ENCODE measurements around the gene GALR2.

GALR2 gene

DNA sequence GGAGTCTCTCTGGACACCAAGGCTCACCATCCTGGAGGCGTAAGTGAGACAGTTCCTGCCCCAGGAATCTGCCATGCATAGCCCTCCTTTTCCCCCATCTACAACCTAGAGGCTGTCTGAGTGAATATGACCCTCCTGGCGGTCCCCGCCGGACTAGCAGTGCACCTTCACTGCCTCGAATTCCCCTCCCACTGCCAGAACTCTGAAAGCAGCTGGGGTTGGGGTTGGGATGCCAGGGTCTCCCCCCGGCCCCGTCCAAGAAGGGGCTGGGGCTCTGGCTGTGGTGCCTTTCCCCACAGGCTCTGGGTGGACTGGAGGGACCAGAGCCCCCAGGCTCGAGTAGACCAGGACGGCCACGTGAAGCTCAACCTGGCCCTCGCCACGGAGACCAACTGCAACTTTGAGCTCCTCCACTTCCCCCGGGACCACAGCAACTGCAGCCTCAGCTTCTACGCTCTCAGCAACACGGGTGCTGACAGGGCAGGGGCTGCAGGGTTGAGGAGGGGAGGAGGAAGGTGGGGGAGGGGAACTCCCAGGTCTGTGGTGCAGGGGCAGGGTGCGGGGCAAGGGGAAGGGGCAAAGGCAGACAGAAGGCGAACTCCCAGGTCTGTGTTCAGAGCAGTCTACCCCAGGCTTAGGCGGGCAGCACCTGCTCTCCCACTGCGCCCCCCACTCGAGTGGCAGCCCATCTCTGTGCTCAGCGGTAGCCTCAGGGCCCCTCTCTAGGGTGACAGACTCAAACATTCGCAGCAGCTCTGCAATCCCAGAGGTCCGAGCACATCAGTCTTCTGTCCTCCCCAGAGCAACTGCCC lies 5.6 kb downstream of the GALR2 start:
- no peak for DNase-seq (ENCODE audit: low read depth)

DNA sequence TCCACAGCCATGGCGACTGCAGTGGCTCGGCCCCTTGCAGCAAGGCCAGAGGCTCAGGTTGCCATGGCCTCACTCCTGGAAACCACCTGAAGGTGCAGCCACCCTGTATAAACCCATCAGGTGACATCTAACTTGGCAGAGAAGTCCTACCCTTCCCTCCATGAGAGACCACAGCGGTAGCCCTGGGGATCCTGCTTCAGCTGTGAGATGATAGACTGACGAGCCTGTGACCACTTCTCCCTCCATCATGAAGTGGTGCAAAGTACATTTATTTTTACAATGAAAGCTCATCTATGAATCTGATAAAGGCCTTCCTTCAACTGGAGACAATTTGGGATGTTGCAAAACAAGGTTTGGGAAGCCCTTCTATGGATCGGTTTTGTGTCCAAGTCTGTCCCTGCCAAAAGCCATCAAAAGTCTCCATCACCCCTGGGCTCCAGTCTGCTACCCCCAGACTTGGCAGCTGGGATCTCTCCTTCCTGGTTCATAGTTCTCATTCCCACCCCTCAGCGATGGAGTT lies 6.2 kb downstream of the GALR2 start:
- DNase-seq (ENCODE audit: low read depth), result no peak

DNA sequence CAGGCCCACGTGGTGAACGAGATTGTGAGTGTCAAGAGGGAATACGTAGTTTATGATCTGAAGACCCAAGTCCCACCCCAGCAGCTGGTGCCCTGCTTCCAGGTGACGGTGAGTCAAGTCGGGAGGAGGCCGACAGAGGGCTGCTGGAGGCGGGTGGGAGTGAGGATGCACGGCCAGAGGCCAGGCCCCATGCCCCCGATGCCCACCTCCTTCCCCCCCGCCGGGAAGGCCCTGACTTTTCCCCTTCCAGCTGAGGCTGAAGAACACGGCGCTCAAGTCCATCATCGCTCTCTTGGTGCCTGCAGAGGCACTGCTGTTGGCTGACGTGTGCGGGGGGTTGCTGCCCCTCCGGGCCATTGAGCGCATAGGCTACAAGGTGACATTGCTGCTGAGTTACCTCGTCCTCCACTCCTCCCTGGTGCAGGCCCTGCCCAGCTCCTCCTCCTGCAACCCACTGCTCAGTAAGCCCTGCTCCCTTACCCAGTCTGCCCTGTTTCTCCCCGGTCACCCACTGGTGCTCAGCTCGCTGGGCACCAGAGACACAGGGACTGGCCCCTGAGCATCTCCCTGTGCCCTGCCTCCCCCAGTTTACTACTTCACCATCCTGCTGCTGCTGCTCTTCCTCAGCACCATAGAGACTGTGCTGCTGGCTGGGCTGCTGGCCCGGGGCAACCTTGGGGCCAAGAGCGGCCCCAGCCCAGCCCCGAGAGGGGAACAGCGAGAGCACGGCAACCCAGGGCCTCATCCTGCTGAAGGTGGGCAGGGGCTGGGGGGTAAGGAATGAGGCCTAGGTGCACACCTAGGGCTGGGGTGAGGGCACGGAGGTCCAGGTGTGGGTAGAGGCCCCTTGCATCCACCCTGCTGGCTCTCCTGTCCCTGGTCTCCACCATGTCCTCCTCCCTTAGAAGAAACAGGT lies 7.0 kb downstream of the GALR2 start:
- DNase-seq (ENCODE audit: low read depth), result no peak

DNA sequence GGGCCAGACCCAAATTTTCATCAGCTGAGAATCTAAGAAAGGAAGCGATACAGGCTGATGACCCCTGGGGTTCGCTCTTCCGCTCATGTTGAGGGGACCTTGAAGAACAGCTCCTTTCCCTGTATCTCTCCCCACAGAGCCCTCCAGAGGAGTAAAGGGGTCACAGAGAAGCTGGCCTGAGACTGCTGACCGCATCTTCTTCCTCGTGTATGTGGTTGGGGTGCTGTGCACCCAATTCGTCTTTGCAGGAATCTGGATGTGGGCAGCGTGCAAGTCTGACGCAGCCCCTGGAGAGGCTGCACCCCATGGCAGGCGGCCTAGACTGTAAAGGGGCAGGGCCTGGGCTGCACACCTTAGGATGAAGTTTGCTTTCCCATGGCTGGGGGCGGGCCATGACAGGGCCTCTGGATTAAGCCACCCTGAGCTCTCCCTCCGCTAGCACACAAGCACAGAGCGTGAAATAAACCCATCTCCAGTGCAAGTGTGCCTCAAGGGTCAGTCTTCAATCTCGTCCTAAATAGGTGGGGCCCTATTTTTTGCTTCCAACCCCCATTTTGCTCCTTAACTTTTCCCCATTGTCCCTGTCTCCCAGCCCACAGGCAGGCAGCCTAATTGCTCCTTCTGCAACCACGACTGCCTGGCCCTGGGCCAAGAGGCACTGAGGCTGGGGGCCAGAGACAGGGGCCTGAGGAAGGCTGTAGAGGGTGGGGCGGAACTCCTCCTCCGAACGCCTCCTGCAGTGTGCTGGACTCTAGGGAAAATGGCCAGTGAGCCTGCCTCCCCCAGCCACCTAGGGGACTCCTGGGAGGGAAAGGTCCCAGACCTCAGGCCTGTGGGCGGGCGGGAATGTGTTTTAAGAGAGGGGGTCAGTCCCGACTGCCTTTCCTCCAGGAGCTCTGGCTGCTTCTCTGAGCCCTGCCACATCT lies 8.0 kb downstream of the GALR2 start:
- no peak for DNase-seq (ENCODE audit: low read depth)

DNA sequence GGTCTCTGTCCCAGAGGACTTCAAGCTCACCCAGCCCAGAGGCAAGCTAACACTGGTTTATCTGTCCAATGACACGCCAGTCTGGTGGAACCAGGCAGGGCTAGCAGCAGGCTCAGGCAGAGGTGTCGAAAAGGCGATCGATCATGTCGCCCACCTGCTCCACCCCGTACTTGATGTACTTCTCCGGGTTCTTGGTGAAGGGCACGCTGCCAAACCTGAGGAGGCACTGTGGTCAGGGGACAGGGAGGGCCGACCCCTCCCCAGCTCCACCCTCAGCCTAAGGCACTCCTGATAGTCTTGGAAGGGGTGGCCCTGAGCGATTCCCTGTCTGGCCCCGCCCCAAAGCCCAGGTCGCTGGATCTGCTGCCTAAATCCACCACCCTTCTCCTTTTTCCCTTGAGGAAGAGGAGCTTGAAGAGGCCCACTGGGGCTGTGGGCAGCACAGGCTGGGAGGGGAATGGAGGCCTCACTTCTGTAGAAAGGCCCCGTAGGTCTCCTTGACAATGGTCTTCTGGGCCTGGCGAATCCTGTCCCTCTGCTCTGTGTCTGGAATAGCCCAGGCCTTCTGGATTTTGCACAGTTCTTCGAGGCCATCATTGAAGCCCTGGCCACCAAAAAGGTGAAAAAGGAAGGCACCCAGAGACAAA lies 9.1 kb downstream of the GALR2 start:
- no peak for DNase-seq (ENCODE audit: low read depth)

DNA sequence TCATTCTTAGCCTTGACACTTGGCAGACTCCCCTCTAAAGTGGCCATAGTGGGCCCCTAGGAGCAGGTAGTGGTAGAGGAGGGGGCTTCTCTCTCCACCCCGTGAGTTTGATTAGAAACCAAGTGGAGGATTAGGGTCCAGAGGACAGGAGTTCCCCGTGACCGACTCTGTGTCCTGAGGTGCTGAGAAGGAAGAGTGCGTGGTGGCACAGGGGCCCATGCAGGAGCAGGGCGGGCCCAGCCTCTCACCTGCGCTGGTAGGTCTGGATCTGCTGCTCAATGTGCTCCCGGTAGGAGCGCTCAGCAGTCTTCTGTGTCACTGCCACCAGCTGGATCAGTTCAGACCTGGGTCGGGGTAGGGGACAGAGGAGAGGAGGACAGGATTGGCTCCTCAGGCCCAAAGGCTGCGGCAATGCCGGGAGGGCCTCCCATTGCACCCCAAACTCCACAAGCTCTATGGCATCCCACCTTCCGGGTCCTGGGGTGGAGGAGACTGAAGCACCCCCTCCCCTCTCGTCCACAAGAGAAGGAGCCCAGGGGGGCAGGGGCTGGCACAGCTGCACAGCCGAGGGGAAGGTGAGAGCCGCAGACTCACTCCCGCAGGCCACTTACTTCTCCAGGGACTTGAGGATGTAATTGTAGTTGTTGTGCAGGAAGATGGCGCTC lies 10.6 kb downstream of the GALR2 start:
- no peak for DNase-seq (ENCODE audit: low read depth)

DNA sequence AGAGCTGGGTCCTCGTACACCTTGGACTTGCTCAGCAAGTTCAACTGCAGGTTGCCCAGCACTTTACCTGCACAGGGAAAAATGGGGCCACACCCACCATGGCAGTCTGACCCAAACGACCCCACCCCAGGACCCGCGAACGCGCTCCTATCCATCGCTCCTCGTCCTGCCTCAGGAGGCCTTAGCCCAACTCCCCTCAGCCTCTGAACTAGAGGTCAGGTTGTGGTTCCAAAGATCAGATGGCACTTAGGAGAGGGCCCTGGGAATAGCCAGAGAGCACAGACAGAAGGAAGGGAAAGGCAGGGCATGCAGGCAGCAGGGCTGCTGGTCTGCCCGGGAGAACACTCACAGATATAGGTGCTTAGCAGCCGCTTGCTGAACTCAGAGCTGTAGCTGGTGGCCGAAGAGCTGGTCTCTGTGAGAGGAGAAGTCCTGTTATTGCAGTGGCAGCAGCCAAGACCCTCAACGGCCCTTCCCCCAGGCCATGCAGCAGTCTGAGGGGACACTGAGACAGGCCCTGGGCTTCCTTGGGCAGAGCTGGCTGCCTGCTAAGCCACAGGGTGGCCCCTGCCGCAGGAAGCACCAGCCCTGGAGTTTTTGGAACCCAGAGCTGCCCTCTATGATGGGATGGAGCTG lies 11.3 kb downstream of the GALR2 start:
- no peak for DNase-seq (ENCODE audit: low read depth)

DNA sequence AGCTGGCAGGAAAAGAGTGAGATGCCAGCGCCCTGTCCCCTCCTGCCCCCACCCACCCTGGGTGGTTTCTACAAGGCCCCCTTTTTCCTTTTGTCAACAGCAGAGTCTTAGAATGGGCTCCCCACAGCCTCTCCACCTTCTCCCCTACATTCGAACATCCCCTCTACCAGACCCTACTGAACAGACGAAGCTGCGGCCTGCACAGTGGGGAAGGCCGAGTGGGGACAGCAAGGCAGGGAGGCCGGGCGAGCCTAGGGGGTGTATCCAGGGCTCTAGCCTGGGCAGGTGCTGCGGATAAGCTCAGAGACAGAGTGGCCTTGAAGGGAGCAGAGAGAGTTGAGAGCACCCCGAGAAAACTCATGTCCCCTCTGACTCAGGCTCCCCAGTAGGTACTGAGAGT lies 11.8 kb downstream of the GALR2 start:
- DNase-seq (ENCODE audit: low read depth), result no peak

DNA sequence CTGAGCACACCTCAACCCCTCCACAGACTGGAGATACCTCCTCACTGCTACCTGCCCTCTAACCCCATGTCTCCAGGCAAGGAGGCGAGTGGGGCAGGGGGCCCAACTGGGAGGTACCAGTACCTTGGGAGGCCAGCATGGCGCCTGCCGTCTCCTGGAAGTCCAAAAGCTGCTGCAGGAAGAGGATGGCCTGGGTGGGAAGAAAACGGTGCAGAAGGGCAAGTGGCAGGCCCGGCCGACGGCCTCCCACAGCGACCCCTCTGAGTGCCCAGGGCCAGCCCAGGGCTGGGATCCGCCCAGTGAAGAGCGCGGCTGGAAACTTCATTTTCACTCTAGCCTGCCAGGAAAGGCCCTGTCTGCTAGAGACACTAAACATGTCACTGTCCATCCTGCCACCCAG lies 12.9 kb downstream of the GALR2 start:
- DNase-seq (ENCODE audit: low read depth), result no peak

DNA sequence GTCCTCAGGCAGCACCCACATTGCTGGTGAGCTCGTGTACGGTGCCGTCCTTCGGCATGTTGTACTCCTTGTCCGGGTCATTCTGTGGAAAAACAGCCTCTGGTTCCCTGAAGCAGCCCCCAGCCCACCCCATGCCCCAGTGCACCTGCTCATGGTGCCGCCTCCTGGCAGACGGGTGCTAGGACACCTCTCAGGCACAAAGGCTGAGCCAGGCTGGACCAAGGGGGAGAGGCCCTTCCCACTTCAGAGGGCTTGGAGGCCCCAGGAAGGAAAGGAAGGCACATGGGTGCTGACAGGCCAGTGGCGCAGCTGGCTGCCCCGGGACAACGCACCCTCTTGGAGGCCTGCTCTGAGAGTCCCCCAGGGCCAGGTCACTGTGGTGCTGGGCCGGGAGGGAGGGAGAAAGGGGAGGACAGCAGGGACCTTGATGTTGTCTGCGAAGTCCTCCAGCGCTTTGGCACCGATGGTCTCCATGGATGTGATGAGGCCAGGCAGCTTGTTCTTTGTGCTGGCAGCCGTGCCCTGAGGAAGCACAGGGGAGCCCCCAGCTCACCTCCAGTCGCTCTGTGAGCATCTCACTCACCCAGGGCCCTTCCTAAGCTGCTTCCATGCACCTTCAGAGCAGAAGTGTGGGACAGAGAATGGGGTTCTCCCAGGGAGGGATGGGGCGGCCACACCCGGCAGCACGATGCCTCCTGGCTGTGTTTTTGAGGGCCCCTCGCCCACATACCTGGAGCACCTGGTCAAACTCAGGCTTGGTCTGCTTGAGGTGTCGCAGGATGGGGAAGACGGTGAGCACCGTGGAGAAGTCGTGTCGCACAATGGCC lies 13.7 kb downstream of the GALR2 start:
- no peak for DNase-seq (ENCODE audit: low read depth)

DNA sequence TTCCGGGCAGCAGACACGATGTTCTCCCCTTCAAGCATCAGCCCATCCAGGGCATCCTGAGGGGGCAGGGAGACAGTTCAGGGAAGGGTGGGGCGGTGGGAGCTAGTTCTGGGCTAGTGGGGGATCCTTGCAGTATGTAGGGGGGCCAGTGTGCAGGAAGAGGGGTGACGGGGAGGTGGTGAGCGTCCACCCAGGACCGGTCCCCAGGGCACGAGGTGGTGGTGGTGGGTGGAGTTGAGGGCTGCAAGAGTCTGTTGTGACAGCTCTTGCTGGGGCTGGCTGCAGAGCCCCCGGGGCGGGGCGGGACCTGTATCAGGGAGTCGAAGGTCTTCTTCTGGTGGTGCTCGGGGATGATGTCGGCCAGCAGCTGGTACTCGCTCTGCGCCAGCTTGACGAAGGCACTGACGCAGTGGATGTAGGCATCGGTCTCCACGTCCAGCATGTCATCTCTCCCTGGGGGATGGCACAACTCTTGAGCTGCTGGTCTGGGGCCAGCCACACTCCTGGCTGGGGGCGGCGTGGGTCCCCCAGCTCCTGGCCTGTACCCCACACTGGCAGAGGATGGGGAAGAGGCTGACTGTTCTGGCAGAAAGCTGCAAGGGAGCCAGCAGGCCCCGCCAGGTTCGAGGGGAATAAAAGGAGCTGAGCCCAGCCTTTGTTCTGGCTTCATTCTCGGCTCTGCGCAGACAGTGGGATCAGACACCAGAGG lies 14.4 kb downstream of the GALR2 start:
- no peak for DNase-seq (ENCODE audit: low read depth)

DNA sequence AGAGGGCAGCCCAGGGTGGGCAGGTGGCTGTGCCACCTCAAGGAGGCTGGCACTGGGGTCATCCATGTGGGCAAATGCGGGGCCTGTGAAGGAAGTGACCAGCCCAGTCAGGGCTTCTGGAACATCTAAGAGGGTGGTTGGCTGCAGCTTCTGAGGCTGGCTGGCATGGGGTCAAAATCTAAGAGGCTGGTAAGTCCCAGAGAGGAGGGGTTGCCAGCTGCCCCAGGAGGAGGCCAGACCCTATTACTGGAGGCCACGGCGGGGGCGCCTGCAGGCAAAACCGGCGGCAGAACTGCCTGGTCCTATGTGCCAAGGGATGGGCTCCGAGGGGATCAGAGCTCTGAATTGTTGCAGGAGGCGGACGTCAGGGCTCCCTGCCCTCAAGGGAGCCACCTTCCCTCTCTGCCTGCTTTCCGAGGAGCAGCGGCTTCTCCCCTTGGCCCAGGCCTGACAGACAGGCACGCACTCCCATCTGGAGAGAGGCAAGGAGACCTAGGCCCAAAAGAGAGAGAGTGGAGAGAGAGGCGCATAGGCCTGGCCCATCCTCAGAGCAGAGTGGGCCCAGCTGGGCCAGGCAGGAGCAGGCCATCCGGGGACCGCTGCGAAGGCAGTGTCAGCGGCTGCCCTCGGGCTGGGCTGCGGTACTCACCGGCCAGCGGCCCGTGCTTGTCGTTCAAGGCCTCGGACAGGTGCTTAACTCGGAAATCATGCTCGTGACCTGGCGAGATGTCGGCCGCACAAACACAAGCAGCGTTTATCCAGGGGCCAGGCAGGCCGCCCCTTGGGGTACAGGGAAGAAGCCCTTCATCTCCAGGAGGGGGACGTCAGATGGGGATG lies 15.3 kb downstream of the GALR2 start:
- DNase-seq (ENCODE audit: low read depth), result no peak

DNA sequence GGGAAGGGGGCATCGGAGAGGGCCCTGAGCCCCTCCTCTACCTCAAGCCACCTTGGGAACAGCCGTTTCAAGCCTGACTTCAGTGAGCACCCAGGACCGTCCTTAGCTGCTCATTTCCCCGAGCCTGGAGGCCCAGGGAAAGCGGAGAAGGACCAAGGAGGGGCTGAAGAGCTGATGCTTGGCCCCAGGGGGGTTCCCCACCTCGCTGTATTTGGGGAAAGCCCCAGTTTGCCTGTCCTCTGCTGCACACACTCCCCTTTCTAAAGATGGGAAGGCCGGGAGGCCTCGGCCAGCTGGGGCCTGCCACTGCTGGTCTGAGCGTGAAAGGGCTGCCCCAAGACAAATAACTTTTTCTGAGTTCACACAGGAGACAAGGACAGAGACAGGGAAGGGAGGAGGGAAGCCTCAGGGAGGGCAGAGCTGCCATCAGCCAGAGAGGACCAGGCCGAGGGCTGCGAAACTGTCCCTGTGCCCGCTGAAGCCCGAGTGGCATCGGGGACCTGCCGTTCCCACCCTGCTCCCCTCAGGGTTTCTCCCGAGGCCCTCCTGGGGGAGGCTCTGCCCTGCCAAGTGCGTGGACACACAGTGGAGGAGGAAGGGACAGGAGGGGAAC lies 16.0 kb downstream of the GALR2 start:
- DNase-seq (ENCODE audit: low read depth), result no peak

DNA sequence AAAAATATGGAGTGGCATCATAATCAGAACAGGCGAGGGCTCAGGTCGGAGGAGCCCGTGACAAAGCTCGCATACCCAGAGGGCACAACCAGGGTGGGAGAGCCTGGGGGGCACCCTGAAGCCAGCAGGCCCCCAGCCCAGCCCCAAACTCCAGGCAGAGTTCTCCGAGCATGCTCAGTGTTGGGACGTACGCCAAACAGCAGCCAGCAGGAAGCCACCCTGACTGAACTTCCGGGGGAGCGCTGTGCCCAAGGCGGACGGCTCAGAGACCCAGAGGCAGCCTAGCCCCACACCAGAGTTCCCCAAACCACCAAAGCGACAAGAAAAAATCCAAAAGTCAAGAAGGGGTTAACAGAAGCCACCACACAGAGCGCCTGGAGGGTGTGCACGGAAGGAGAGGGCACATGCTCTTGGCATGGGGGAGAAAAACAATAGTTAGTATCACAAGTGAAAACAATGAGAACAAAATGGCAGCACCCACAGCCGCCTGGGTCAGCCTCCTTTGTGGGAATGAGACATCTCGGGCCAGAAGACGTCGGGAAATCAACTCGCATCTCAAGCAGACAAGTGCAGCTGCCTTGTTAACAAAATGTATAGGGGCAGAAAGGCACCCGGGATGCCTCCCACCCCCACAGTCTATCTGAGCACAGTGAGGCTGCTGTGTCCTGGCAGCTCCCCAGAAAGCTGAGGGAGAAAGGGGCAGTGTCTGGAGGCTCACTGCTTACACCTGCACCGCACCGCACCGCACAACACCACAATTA lies 17.1 kb downstream of the GALR2 start:
- no peak for DNase-seq (ENCODE audit: low read depth)

DNA sequence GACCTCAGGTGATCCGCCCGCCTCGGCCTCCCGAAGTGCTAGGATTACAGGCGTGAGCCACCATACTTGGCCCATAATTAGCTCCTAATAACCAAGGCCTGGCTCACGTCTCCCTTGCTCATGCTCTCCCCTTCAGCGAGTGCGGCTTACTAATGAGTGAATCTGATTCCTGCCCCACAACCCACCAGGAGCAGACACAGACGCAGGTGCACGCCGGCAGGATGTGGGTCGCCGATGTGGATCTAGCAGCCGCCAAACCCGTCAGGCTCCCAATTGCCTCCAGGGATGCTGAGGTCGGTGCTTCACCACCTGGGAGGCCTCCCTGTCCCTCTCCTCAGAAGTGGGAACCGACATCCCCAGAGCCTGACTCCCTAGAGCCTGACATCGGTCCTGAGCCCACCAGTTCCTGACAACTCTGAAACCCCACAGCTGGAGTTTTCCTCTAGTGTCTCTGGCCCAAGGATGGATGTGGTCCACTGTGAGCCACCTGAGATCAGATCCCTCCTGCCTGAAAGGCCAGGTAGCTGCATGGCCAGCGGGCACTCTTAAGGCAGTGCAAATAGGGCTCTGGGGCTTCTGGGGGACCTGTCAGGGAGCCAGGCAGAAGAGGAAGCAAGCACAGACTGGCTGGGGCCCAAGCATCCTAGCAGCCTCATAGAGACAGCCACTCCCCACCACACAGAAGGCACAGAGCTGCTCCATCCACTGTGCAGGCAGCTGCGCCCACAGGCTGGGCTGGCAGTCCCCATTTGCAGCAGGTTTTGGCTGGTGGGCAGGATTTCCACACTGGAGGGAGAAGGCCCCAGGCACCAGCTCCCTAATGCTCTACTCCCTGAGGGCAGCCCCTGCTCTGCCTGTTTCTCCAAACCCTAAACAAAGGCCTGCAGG lies 18.2 kb downstream of the GALR2 start:
- DNase-seq (ENCODE audit: low read depth), result no peak

DNA sequence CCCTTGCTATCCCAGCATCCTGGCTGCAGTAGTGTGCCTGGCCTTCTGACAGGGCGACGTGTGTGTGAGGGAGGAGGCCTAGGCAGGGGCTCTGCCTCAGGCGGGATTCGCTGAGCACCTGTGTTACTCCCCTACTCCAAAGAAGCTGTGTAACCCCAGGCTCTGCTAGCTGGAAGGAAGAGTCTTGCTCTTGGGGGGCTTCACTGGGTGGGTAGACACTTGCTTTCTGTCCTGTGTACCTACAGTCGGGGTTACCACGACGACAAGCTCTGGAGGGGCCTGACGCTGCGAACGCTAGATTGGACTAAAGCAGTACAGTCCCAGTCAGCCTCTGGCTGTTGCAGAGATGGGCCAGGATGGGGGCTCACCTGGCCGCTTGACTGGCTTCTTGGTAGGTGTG lies 19.5 kb downstream of the GALR2 start:
- DNase-seq (ENCODE audit: low read depth), result no peak
